ENCODE data around the gene ZEB1. TPM values are rescaled to one million over a fixed set of nuclear protein-coding genes. Genes with fewer than 3 reads are reported as not detected.
A peak's percentile ranks its signal among the peaks of the same experiment; 100 is the strongest.

Gene ZEB1
- total RNA-seq, 1 donor from 2014 or later = 63.1 TPM

GRCh38 chr10:31464552-31464951 lies 145.5 kb downstream of the ZEB1 start:
- peaks cover 29% of the 10 kb centered on the region for H3K9me3 Mint-ChIP-seq (ENCODE audit: low read depth)
- no peak for TF ChIP-seq CTCF (IDR thresholded peaks at IDR 0.05)
- peaks cover 59% of the 10 kb centered on the region for H3K36me3 Mint-ChIP-seq (ENCODE audit: low read depth)
- DNase-seq (ENCODE audit: low spot score) = no peak
- H3K27me3 Mint-ChIP-seq (ENCODE audit: low read depth) = no peaks in the 10 kb centered on the region
- H3K4me3 Mint-ChIP-seq (ENCODE audit: unreplicated experiment) = no peak overlapping the region
- H3K4me1 Mint-ChIP-seq (ENCODE audit: low read depth) = peaks cover 12% of the 10 kb centered on the region
- no peak overlapping the region for H3K27ac Mint-ChIP-seq (ENCODE audit: unreplicated experiment)

- Mint-ChIP-seq H3K4me3 (ENCODE audit: unreplicated experiment) (no peak overlapping the region), H3K27ac (ENCODE audit: unreplicated experiment) (no peak overlapping the region), H3K9me3 (ENCODE audit: low read depth) (peaks cover 29% of the 10 kb centered on the region), H3K36me3 (ENCODE audit: low read depth) (peaks cover 57% of the 10 kb centered on the region), H3K27me3 (ENCODE audit: low read depth) (no peaks in the 10 kb centered on the region), H3K4me1 (ENCODE audit: low read depth) (peaks cover 10% of the 10 kb centered on the region)
- TF ChIP-seq CTCF (IDR thresholded peaks at IDR 0.05) = no peak
- no peak for DNase-seq (ENCODE audit: low spot score)
These were observed 147.3 kb downstream of the ZEB1 start for GRCh38 chr10:31466313-31466712.

- Mint-ChIP-seq H3K36me3 (ENCODE audit: low read depth) (peaks cover 44% of the 10 kb centered on the region), H3K27me3 (ENCODE audit: low read depth) (no peaks in the 10 kb centered on the region), H3K4me3 (ENCODE audit: unreplicated experiment) (no peak overlapping the region), H3K9me3 (ENCODE audit: low read depth) (peaks cover 21% of the 10 kb centered on the region), H3K27ac (ENCODE audit: unreplicated experiment) (peak overlapping the region; percentile 17), H3K4me1 (ENCODE audit: low read depth) (peaks cover 10% of the 10 kb centered on the region)
- DNase-seq (ENCODE audit: low spot score) = no peak
- TF ChIP-seq CTCF (IDR thresholded peaks at IDR 0.05) = peak; percentile 45
These were observed 148.9 kb downstream of the ZEB1 start for GRCh38 chr10:31467791-31468535.

GRCh38 chr10:31468536-31468859 lies 149.5 kb downstream of the ZEB1 start:
- Mint-ChIP-seq H3K27ac (ENCODE audit: unreplicated experiment) (no peak overlapping the region), H3K4me3 (ENCODE audit: unreplicated experiment) (no peak overlapping the region), H3K9me3 (ENCODE audit: low read depth) (peaks cover 16% of the 10 kb centered on the region), H3K27me3 (ENCODE audit: low read depth) (no peaks in the 10 kb centered on the region), H3K4me1 (ENCODE audit: low read depth) (peaks cover 10% of the 10 kb centered on the region), H3K36me3 (ENCODE audit: low read depth) (peaks cover 39% of the 10 kb centered on the region)
- DNase-seq (ENCODE audit: low spot score) = no peak
- no peak for TF ChIP-seq CTCF (IDR thresholded peaks at IDR 0.05)

GRCh38 chr10:31475519-31475918 lies 156.5 kb downstream of the ZEB1 start:
- Mint-ChIP-seq H3K4me1 (ENCODE audit: low read depth) (peaks cover 7% of the 10 kb centered on the region), H3K9me3 (ENCODE audit: low read depth) (peaks cover 30% of the 10 kb centered on the region), H3K27me3 (ENCODE audit: low read depth) (no peaks in the 10 kb centered on the region), H3K4me3 (ENCODE audit: unreplicated experiment) (no peak overlapping the region), H3K36me3 (ENCODE audit: low read depth) (peaks cover 18% of the 10 kb centered on the region), H3K27ac (ENCODE audit: unreplicated experiment) (no peak overlapping the region)
- DNase-seq (ENCODE audit: low spot score) = no peak
- TF ChIP-seq CTCF (IDR thresholded peaks at IDR 0.05) = no peak
